ENCODE data around the gene ACTC1.

The ACTC1 gene

DNA sequence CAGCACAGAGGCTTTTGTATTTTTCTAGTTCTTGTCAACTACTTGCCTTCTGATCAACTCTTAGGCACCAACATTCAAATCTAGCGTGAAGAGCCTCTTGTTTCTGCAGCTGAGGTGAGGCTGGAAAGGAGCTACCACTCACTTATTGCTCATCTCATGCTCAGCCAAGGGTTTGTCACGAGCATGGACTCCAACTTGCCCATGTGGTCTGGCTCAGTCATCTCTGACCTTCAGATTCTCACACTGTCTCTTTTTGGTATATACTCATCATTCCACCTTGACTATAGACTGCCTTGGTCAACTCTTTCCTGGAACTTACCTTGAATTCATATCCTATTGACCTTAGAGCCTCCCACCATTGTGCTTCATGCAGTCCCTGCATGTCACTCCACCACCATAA lies 35.4 kb downstream of the ACTC1 start:
- no peak for DNase-seq (ENCODE audit: low read depth in 1 of 2, low spot score in 1 of 2)

DNA sequence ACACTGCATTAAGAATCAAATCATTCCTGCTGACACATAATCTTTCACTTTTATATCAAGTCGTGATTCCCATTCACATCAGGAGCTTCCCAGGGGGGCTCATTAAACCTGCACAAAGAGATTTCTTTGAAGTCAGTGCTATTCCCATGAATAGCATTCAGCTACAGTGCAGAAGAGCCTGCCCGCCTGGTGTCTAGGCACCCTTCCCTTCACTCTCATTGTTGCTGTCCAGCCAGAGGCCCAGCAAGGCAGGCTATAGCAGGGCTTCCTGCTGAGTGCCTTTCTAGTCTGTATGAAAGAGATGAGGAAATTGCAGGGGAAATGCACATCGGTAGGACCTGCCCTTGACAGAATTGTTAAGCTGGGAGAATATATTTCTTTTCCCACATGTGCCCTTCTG lies 36.0 kb downstream of the ACTC1 start:
- no peak for DNase-seq (ENCODE audit: low read depth in 1 of 2, low spot score in 1 of 2)

DNA sequence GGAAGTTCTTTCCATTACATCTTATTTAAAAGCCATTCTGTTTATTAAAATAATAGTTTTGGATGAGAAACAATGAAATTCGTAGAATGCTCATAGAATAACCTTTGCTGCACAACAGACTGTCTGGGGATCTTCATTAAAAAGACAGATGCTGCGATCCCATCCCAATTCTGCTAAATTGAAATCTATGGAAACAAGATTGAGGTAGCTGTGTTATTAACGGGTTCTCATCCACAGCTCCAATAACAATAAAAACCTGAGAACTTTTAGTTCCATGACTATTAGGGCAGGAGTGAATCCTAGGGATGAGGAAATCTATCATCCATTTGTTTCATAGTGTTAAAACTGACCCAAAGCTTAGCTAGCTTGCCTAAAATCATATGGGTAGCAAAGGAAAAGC lies 38.1 kb downstream of the ACTC1 start:
- DNase-seq (ENCODE audit: low read depth in 1 of 2, low spot score in 1 of 2), result no peak

DNA sequence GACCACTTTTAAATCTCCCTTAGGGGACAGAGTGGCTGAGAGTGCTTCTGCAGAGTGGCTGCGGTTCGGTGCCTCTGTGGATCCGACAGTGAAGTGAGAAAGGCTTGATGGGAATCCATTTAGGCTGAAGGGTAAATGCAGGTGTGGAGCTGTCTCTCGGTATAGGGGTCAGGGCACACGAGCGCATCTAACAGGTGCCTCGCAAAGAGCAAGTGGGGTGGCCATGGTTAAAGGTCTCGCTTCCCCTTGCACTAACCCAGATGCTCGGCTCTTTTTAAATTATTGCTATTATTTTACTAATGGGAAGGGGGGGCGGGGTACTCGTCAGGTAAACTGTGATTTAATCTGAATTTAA lies 40.0 kb downstream of the ACTC1 start:
- no peak for DNase-seq (ENCODE audit: low read depth in 1 of 2, low spot score in 1 of 2)

DNA sequence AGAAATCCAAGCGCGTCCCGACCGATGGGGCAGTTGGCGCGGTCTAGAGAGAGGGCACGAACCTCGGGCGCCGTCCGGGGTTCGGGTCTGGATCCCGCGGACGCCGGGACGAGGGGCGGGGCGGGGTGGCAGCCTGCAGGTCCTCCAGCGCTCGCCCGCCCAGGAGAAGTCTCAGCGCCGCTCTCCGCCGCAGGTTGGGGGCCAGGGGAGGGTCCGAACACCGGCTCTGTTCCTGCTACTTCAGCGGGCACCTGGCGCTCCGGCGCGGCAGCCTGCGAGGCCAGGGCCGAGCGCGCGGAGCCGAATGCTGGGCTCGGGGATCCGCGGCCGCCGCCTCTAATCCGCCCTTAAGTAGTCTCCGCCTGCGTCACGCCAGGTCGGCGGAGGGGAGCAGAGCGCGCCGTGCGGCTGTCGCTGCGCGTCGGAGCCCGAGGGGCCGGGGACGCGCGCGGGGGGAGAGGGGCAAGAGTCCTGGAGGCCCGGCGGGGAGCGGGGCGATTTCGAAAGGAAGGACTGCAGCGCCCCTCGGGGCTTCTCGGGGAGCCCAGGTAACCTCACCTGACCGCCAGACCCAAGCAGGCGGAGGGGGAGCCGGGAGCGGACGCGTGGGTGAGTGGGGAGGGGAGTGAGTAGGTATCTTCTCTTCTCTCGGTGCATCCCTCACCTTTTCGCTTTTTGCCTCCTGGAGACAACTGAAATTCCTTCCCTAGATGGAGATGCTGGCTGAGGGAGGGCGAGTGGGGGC lies 40.5 kb downstream of the ACTC1 start, which contains the start of gene GJD2:
Gene GJD2 (minus strand): TSS at position 325 of the 745 bp plus-strand sequence. CDS start 510 bp downstream, outside the sequence.
- no peak for DNase-seq (ENCODE audit: low read depth in 1 of 2, low spot score in 1 of 2)

DNA sequence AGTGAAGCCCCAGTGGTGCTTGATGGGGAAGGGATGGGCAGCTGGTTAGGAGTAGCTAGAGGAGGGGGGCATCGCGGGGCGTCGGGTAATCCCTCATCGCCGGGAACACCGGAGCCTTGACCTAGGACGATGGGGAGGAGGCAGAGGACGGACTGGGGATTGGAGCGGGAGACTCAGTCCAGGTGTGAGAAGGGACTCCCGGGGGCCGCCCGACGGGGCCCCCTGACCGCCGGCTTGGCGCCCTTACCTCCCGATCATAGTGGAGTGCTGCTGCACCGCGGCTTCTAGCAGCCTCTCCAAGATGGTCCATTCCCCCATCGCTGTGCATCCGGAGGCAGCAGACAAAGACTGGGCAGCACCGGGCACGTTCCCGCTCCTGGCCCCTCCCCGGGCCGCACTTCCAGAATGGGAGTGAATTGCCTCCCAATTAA lies 41.2 kb downstream of the ACTC1 start:
- no peak for DNase-seq (ENCODE audit: low read depth in 1 of 2, low spot score in 1 of 2)

DNA sequence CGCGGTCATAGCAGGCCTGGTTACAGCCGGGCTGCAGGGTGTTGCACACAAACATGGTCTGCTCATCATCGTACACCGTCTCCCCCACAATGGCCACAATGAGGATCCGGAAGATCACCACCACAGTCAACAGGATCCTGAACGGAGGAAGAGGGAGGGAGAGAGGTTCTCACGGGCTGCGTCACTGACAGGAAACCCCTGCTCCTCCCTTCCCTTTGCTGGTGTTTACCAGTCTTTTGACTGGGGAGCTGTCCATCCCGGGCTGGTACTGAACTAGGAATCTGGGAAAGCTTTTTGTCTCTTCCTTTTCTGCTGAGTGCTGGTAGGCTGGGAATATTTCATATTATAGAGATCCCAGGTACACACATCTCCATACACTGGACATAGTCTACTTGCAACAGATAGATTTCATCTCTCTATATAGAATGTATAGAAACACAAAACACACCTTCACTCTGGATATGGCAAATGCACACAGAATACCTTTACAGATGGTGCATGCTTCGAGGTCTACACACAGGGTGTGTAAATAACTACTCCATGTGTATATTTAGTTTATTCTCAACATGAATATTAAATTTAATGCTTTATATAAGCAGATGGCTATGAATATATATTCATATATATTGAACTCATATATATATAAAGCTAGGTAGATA lies 42.0 kb downstream of the ACTC1 start:
- DNase-seq (ENCODE audit: low read depth in 1 of 2, low spot score in 1 of 2), result no peak

DNA sequence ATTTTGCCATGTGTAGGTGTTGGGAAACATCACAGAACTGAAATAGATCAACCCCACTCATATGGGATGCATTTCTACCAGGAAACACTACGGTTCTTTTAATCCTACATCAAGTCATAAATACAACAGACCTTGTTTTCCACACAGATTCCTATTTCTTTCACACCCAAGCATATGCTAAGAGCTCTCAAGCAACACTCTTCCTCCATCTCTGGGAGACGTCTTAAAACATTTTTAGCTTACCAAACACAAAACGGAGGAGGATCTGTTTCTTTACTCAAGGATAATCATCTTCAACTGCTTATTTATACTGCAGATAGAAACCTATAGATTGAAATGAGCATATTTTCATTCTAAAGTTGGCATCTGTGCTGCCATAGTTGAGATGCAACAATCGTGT lies 45.7 kb downstream of the ACTC1 start:
- no peak for DNase-seq (ENCODE audit: low read depth in 1 of 2, low spot score in 1 of 2)
